Lung (tissue), 12 donors: ENCODE results near the gene SMAD6. TPM values are rescaled to one million over a fixed set of nuclear protein-coding genes. Genes with fewer than 3 reads are reported as not detected.

Experiments used
- ATAC-seq: fragments of 200-7000 bp; cut with Tn5 transposase; one replicate; pipeline ENCODE4 v1.9.1; 2020; ENCODE audit warnings: moderate number of reproducible peaks; ENCODE audit not compliant: insufficient read depth, low FRiP score
- DNase-seq, 3 donors: peaks; one replicate each; pipeline ENCODE4 v3.0.0-alpha.2; 2013 to 2017
- H3K27ac ChIP-seq, 2 donors: one replicate each; pipeline ENCODE4 v1.5.1; 2013; ENCODE audit warnings: mild to moderate bottlenecking in 2 of 2, moderate library complexity in 2 of 2, control low read depth in 1 of 2, inconsistent platforms in 1 of 2, low read depth in 1 of 2, low read length in 1 of 2
- H3K27me3 ChIP-seq, 3 donors: one replicate each; pipeline ENCODE4 v1.5.1; 2013; ENCODE audit warnings: low read length in 2 of 3; ENCODE audit not compliant: control insufficient read depth in 3 of 3, insufficient read depth in 3 of 3
- H3K36me3 ChIP-seq, 4 donors: one replicate each; pipeline ENCODE4 v1.5.1; 2013; ENCODE audit warnings: low read length in 4 of 4, mild to moderate bottlenecking in 1 of 4, moderate library complexity in 1 of 4; ENCODE audit not compliant: control insufficient read depth in 4 of 4, insufficient read depth in 4 of 4
- H3K4me1 ChIP-seq, 5 donors: one replicate each; pipeline ENCODE4 v1.5.1; 2013; ENCODE audit warnings: low read length in 5 of 5, mild to moderate bottlenecking in 2 of 5, moderate library complexity in 1 of 5; ENCODE audit not compliant: control insufficient read depth in 5 of 5, insufficient read depth in 5 of 5
- H3K4me3 ChIP-seq: one replicate; pipeline ENCODE4 v1.5.1; 2013; ENCODE audit warnings: mild to moderate bottlenecking, control low read depth, moderate library complexity
- H3K9ac ChIP-seq, 2 donors: one replicate each; pipeline ENCODE4 v1.5.1; 2013; ENCODE audit warnings: low read length in 2 of 2, control low read depth in 1 of 2; ENCODE audit not compliant: insufficient read depth in 1 of 2
- H3K9me3 ChIP-seq, 4 donors: one replicate each; pipeline ENCODE4 v1.5.1; 2013; ENCODE audit warnings: low read length in 3 of 4, mild to moderate bottlenecking in 1 of 4, moderate library complexity in 1 of 4; ENCODE audit not compliant: control insufficient read depth in 4 of 4, insufficient read depth in 3 of 4
- WGBS, 2 donors: extraction: QIAGEN DNeasy Blood & Tissue Kit; methylation state at CpG; one replicate each; pipeline ENCODE4 v1.1.7; 2013; 5-methylcytosine and 5-hydroxymethylcytosine counted together
- polyA plus RNA-seq, 2 donors: library from polyadenylated mRNA; stranded (reverse); fragments of 200-250 nt; gene quantifications; one replicate each; pipeline ENCODE4 v1.2.1, GENCODE V29; 2013
- total RNA-seq, 2 donors: library from RNA; depleted of rRNA in 1 of 2; stranded (reverse); fragments of >200 nt in 1 of 2; gene quantifications; one replicate each; pipeline ENCODE4 v1.2.1, GENCODE V29; 2014 to 2021
- TF ChIP-seq, protein P1 (sequence below): IDR thresholded peaks from 2 replicates; pipeline ENCODE4 v1.5.1; 2012; ENCODE audit warnings: mild to moderate bottlenecking; ENCODE audit errors: control extremely low read depth, extremely low read depth
- donor health status: control.
- donor health status: control.
- donor health status: Bipolar disorder and iron deficiency.
- donor health status: healthy.
- donor health status: DM: yes; HTN: yes; CAD: no.

SMAD6 gene
- total and polyA plus RNA-seq, 4 donors = 24.2 to 67.9 (median 59.1) TPM

DNA sequence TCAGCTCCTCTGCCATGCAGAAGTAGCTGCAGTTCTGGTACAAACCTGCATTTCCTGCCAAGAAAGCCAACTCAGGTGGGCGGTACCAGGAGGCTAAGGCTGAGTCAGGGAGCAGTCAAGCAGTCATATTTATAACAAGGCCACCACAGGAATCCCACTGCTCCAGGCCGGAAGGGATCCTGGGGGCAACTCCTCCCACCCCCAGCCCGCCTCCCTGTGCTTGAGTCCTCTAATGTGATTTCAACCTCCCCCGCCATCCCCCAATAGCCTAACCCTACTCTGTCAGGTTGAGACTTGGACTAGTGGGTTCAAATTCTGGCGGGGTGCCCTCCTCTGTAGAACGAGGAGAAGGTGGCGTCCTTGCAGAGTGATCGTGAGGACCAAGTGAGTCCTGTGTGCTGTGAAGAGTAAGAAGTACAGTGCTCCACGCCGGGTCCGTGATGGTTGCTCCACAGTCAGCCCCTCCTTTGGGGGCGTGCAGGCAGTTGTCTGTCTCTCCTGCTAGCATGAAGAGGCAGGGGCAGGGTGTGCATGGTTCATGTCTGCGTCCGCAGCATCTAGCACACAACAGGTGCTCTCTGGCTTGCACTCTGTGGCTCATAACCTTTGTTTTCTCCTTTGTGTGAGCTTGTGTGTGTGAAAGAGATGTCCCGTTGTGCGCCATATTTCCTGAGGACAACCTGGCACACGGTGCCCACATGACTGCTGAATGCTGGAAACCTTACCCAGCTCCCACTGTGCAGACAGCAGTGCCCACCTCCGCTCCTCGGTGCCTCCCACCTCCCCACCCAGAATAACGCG, 78.3 kb downstream of the SMAD6 start:
- WGBS, 2 donors = 87 to 89% methylated on average over 21 of the region's 21 CpGs
- Histone ChIP-seq H3K4me1 (peaks cover 0 to 18% (median 9%) of the 10 kb centered on the region in 5 donors), H3K36me3 (peaks cover 4 to 12% (median 7%) of the 10 kb centered on the region in 4 donors), H3K27ac (peak overlapping the region in 1 of 2 donors; percentile 39), H3K27me3 (no peaks in the 10 kb centered on the region), H3K9me3 (no peaks in the 10 kb centered on the region), H3K4me3 (no peak overlapping the region), H3K9ac (no peak overlapping the region)
- TF ChIP-seq, protein P1, sequence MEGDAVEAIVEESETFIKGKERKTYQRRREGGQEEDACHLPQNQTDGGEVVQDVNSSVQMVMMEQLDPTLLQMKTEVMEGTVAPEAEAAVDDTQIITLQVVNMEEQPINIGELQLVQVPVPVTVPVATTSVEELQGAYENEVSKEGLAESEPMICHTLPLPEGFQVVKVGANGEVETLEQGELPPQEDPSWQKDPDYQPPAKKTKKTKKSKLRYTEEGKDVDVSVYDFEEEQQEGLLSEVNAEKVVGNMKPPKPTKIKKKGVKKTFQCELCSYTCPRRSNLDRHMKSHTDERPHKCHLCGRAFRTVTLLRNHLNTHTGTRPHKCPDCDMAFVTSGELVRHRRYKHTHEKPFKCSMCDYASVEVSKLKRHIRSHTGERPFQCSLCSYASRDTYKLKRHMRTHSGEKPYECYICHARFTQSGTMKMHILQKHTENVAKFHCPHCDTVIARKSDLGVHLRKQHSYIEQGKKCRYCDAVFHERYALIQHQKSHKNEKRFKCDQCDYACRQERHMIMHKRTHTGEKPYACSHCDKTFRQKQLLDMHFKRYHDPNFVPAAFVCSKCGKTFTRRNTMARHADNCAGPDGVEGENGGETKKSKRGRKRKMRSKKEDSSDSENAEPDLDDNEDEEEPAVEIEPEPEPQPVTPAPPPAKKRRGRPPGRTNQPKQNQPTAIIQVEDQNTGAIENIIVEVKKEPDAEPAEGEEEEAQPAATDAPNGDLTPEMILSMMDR = no peak
- no peak for ATAC-seq
- no peak for DNase-seq

DNA sequence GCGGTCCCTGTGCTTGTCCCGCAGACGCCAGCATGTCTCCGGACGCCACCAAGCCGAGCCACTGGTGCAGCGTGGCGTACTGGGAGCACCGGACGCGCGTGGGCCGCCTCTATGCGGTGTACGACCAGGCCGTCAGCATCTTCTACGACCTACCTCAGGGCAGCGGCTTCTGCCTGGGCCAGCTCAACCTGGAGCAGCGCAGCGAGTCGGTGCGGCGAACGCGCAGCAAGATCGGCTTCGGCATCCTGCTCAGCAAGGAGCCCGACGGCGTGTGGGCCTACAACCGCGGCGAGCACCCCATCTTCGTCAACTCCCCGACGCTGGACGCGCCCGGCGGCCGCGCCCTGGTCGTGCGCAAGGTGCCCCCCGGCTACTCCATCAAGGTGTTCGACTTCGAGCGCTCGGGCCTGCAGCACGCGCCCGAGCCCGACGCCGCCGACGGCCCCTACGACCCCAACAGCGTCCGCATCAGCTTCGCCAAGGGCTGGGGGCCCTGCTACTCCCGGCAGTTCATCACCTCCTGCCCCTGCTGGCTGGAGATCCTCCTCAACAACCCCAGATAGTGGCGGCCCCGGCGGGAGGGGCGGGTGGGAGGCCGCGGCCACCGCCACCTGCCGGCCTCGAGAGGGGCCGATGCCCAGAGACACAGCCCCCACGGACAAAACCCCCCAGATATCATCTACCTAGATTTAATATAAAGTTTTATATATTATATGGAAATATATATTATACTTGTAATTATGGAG, 79.1 kb downstream of the SMAD6 start:
- H3K4me3 ChIP-seq = no peak overlapping the region
- ATAC-seq (no peak), DNase-seq (no peak)
- H3K9ac ChIP-seq = no peak overlapping the region
- WGBS, 2 donors = 95 to 98% methylated on average over 73 of the region's 73 CpGs
- no peaks in the 10 kb centered on the region for H3K9me3 ChIP-seq
- TF ChIP-seq, protein P1 = no peak
- H3K27ac ChIP-seq = no peak overlapping the region
- H3K36me3 ChIP-seq = peaks cover 4 to 12% (median 7%) of the 10 kb centered on the region in 4 donors
- peaks cover 0 to 13% (median 2%) of the 10 kb centered on the region in 5 donors for H3K4me1 ChIP-seq
- H3K27me3 ChIP-seq = no peaks in the 10 kb centered on the region

DNA sequence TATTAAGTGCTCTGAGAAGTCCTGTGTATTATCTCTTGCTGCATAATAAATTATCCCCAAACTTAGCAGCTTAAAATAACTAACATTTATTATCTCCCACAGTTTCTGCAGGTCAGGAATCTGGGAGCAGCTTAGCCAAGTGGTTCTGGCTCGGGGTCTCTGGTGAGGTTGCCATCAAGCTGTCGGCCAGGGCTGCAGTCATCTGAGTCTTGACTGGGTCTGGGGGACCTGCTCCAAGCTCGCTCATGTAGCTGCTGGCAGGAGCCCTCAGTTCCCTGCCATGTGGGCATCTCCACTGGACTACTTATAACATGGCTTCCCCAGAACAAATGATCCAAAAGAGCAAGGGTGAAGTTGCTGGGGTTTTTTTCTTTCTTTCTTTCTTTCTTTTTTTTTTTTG, 80.7 kb downstream of the SMAD6 start:
- DNase-seq (no peak), ATAC-seq (no peak)
- H3K36me3 ChIP-seq = peaks cover 4 to 12% (median 7%) of the 10 kb centered on the region in 4 donors
- H3K4me3 ChIP-seq = no peak overlapping the region
- H3K9me3 ChIP-seq = no peaks in the 10 kb centered on the region
- WGBS, 2 donors = 88% methylated on average over 3 of the region's 3 CpGs
- peaks cover 0 to 10% (median 0%) of the 10 kb centered on the region in 5 donors for H3K4me1 ChIP-seq
- H3K27ac ChIP-seq = no peak overlapping the region
- TF ChIP-seq, protein P1 = no peak
- no peaks in the 10 kb centered on the region for H3K27me3 ChIP-seq
- no peak overlapping the region for H3K9ac ChIP-seq
